Measurements from ENCODE around the gene GATAD2A. TPM values are rescaled to one million over a fixed set of nuclear protein-coding genes. Genes with fewer than 3 reads are reported as not detected.

GATAD2A gene
- total and polyA plus RNA-seq, 8 donors = 9.3 to 119 (median 20.2) TPM

GRCh38 chr19:19427302-19427701, 21.8 kb downstream of the GATAD2A start:
- TF ChIP-seq POLR2A (IDR thresholded peaks at IDR 0.05) = no peak
- TF ChIP-seq CTCF (IDR thresholded peaks at IDR 0.05) = no peak
- TF ChIP-seq EP300 (IDR thresholded peaks at IDR 0.05) = no peak
- no peak for TF ChIP-seq POLR2AphosphoS5 (IDR thresholded peaks at IDR 0.05)
- H3K36me3 ChIP-seq = peaks cover 0 to 17% (median 2%) of the 10 kb centered on the region in 4 donors
- intact Hi-C loops (cut with DNase I; ENCODE audit: low total_unique reads) = no loop called here
- DNase-seq = no peak
- H3K4me3 ChIP-seq = no peak overlapping the region
- H3K9me3 ChIP-seq = no peaks in the 10 kb centered on the region
- H3K27ac ChIP-seq = no peak overlapping the region
- WGBS, 5 donors = 61 to 70% (median 67%) methylated on average over 3 of the region's 3 CpGs
- H3K27me3 ChIP-seq = no peaks in the 10 kb centered on the region
- H3K4me1 ChIP-seq = peaks cover 3 to 78% (median 31%) of the 10 kb centered on the region in 4 donors

GRCh38 chr19:19427944-19428343, 22.5 kb downstream of the GATAD2A start:
- Histone ChIP-seq H3K36me3 (peaks cover 0 to 17% (median 2%) of the 10 kb centered on the region in 4 donors), H3K4me1 (peaks cover 3 to 76% (median 32%) of the 10 kb centered on the region in 4 donors), H3K4me3 (no peak overlapping the region), H3K27ac (no peak overlapping the region), H3K9me3 (no peaks in the 10 kb centered on the region), H3K27me3 (no peaks in the 10 kb centered on the region)
- WGBS, 5 donors = 76 to 91% (median 84%) methylated on average over 5 of the region's 5 CpGs
- TF ChIP-seq CTCF (IDR thresholded peaks at IDR 0.05) = no peak
- TF ChIP-seq POLR2A (IDR thresholded peaks at IDR 0.05) = no peak
- no peak for TF ChIP-seq EP300 (IDR thresholded peaks at IDR 0.05)
- TF ChIP-seq POLR2AphosphoS5 (IDR thresholded peaks at IDR 0.05) = no peak
- DNase-seq = no peak
- intact Hi-C loops (cut with DNase I; ENCODE audit: low total_unique reads) = no loop called here

DNA sequence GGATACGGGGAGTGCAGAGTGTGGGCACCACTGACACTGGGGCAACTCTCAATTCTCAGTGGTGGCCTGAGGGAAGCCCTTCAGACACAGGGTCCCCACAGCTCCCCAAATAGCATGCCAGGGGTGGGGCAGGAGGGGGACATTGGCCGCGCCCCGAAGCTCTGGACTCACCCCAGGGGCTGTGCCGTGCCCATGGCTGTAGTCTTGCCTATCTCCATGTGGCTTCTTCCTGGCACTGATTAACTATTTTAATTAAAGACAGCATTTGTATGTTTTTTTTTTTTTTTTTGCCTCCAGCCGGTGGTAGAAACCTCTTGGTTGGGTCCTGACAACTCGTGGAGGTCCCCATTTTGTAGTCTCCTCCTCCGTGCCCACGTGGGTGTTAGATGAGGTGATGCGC, 23.3 kb downstream of the GATAD2A start:
- DNase-seq = no peak
- intact Hi-C loops (cut with DNase I; ENCODE audit: low total_unique reads) = no loop called here
- 88 to 96% (median 92%) methylated on average over 8 to 10 of the region's 10 CpGs for WGBS, 5 donors

DNA sequence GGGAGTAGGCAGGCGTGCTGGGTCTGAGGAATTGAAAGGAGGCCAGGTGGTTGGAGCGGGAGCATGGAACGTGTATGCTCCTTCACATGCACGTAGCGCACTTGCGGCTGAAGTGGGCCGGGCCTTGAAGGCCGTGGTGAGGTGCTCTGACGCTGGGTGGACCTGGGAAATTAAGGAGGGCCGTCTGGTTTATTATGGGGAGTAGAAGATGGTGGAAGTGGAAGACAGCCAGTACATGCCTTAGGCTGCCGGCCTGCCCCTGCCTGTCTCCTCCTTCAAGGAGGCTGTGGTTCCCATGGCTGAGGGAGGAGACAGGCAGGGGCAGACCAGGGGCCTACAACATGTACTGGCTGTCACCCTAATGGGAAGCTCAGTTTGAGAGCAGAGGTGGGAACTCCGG, 23.9 kb downstream of the GATAD2A start:
- DNase-seq = no peak
- Histone ChIP-seq H3K4me1 (peaks cover 8 to 77% (median 33%) of the 10 kb centered on the region in 4 donors), H3K36me3 (peaks cover 0 to 17% (median 1%) of the 10 kb centered on the region in 4 donors), H3K27ac (no peak overlapping the region), H3K4me3 (no peak overlapping the region), H3K27me3 (no peaks in the 10 kb centered on the region), H3K9me3 (no peaks in the 10 kb centered on the region)
- TF ChIP-seq CTCF (IDR thresholded peaks at IDR 0.05) (no peak), POLR2AphosphoS5 (IDR thresholded peaks at IDR 0.05) (no peak), POLR2A (IDR thresholded peaks at IDR 0.05) (no peak), EP300 (IDR thresholded peaks at IDR 0.05) (no peak)
- WGBS, 5 donors = 83 to 95% (median 92%) methylated on average over 12 of the region's 12 CpGs
- intact Hi-C loops (cut with DNase I; ENCODE audit: low total_unique reads) = no loop called here

More for the DNA sequence above, 23.3 kb downstream of the GATAD2A start:
- Histone ChIP-seq H3K9me3 (no peaks in the 10 kb centered on the region), H3K4me1 (peaks cover 3 to 75% (median 28%) of the 10 kb centered on the region in 4 donors), H3K27me3 (no peaks in the 10 kb centered on the region), H3K4me3 (no peak overlapping the region), H3K27ac (no peak overlapping the region), H3K36me3 (peaks cover 0 to 17% (median 2%) of the 10 kb centered on the region in 4 donors)
- TF ChIP-seq CTCF (IDR thresholded peaks at IDR 0.05) (no peak), POLR2A (IDR thresholded peaks at IDR 0.05) (no peak), POLR2AphosphoS5 (IDR thresholded peaks at IDR 0.05) (no peak), EP300 (IDR thresholded peaks at IDR 0.05) (no peak)

Measured in stomach (tissue), 9 donors.